NCI-H748 (cell line): Measurements from ENCODE around the gene UBN1.

ENCODE experiments used
- DNase-seq: peaks from one replicate; lab custom pipeline; 2025; ENCODE audit not compliant: unreplicated experiment; lab: John Stamatoyannopoulos, UW

UBN1 gene

GRCh38 chr16:4846901-4847773 is at the start of gene UBN1, which contains the start of gene GLYR1:
UBN1 (plus strand) TSS chr16:4847481; CDS start chr16:4852918, 5,437 bp downstream.
GLYR1 (minus strand) TSS chr16:4847288; CDS start chr16:4847265, 23 bp downstream.
- DNase-seq = peak; percentile 95

GRCh38 chr16:4797805-4798252 is 49.5 kb upstream of the UBN1 start:
- no peak for DNase-seq

GRCh38 chr16:4798456-4798855 is 48.8 kb upstream of the UBN1 start:
- no peak for DNase-seq

GRCh38 chr16:4799171-4799855 is 48.0 kb upstream of the UBN1 start:
- DNase-seq = no peak

GRCh38 chr16:4800290-4801041 is 46.8 kb upstream of the UBN1 start:
- peak; percentile 4 for DNase-seq

- no peak for DNase-seq
These were observed 46.0 kb upstream of the UBN1 start for GRCh38 chr16:4801051-4801961.

- DNase-seq = peak; percentile 88
These were observed 45.2 kb upstream of the UBN1 start, which contains the start of gene ROGDI for GRCh38 chr16:4801962-4802658. ROGDI (minus strand) TSS chr16:4802633; CDS start chr16:4802571, 62 bp downstream.

- peak; percentile 92 for DNase-seq
These were observed 44.5 kb upstream of the UBN1 start for GRCh38 chr16:4802659-4803287.

GRCh38 chr16:4803401-4803844 is 43.9 kb upstream of the UBN1 start:
- no peak for DNase-seq

- no peak for DNase-seq
These were observed 43.2 kb upstream of the UBN1 start for GRCh38 chr16:4803898-4804762.

GRCh38 chr16:4805231-4805630 is 42.0 kb upstream of the UBN1 start:
- no peak for DNase-seq

- no peak for DNase-seq
These were observed 41.0 kb upstream of the UBN1 start for GRCh38 chr16:4806280-4806679.

- no peak for DNase-seq
These were observed 36.0 kb upstream of the UBN1 start for GRCh38 chr16:4811242-4811641.

- DNase-seq = no peak
These were observed 35.5 kb upstream of the UBN1 start for GRCh38 chr16:4811773-4812172.

GRCh38 chr16:4813251-4814003 is 33.9 kb upstream of the UBN1 start:
- DNase-seq = no peak

- DNase-seq = no peak
These were observed 33.2 kb upstream of the UBN1 start for GRCh38 chr16:4814046-4814445.

GRCh38 chr16:4814542-4815173 is 32.6 kb upstream of the UBN1 start:
- no peak for DNase-seq
